Coronary artery (tissue), 2 donors: Measurements from ENCODE around the gene CYP27B1.

Experiments
- DNase-seq: peaks from one replicate; pipeline ENCODE4 v3.0.0-alpha.2; 2017; ENCODE audit warnings: low spot score
- H3K27ac ChIP-seq, 2 donors: fragments of 200-600 bp; sonication (generic); one replicate each; pipeline ENCODE4 v1.5.1; 2016 to 2019
- H3K4me3 ChIP-seq: fragments of 200-600 bp; sonication (generic); 2 replicates; pipeline ENCODE4 v1.5.1; 2016; ENCODE audit warnings: mild to moderate bottlenecking, moderate library complexity
- CTCF ChIP-seq: fragments of 200-600 bp; sonication (generic); IDR thresholded peaks from one replicate; pipeline ENCODE4 v1.5.1; 2019; ENCODE audit warnings: antibody characterized with exemption

The CYP27B1 gene

GRCh38 chr12:57733928-57734327 is 33.0 kb downstream of the CYP27B1 start:
- TF ChIP-seq CTCF, result no peak
- H3K27ac ChIP-seq, result no peak overlapping the region
- no peak overlapping the region for H3K4me3 ChIP-seq
- DNase-seq, result no peak

GRCh38 chr12:57732726-57733593 is 33.9 kb downstream of the CYP27B1 start:
- no peak for TF ChIP-seq CTCF
- Histone ChIP-seq H3K4me3 (no peak overlapping the region), H3K27ac (no peak overlapping the region)
- DNase-seq, result no peak

- H3K4me3 ChIP-seq, result no peak overlapping the region
- TF ChIP-seq CTCF, result no peak
- DNase-seq, result no peak
- no peak overlapping the region for H3K27ac ChIP-seq
Observed at GRCh38 chr12:57732270-57732669, 34.6 kb downstream of the CYP27B1 start.

- Histone ChIP-seq H3K27ac (no peak overlapping the region), H3K4me3 (no peak overlapping the region)
- no peak for TF ChIP-seq CTCF
- no peak for DNase-seq
Observed at GRCh38 chr12:57731411-57732080, 35.3 kb downstream of the CYP27B1 start.

- H3K4me3 ChIP-seq, result no peak overlapping the region
- H3K27ac ChIP-seq, result no peak overlapping the region
- no peak for DNase-seq
- TF ChIP-seq CTCF, result no peak
Observed at GRCh38 chr12:57730336-57731067, 36.4 kb downstream of the CYP27B1 start.

- Histone ChIP-seq H3K4me3 (no peak overlapping the region), H3K27ac (no peak overlapping the region)
- no peak for DNase-seq
- TF ChIP-seq CTCF, result no peak
Observed at GRCh38 chr12:57729321-57729844, 37.5 kb downstream of the CYP27B1 start.
